SK-N-SH (cell line): ENCODE data around the gene RGS11. TPM values are rescaled to one million over a fixed set of nuclear protein-coding genes. Genes with fewer than 3 reads are reported as not detected.

Source experiments
- CTCF ChIA-PET: fragments of 300-600, 350-600 bp; formaldehyde crosslinking; extraction: SDS; loops from one replicate; lab custom pipeline; 2021; lab: Yijun Ruan, JAX
- POLR2A ChIA-PET: fragments of 350-600 bp; sonication (Branson Sonifier 250); formaldehyde crosslinking; extraction: SDS; loops from one replicate; lab custom pipeline; 2020; ENCODE audit warnings: antibody characterized with exemption, inconsistent platforms; lab: Yijun Ruan, JAX
- DNase-seq: peaks from one replicate; pipeline ENCODE4 v3.0.0; 2012
- H2AFZ ChIP-seq: fragments of 200-600 bp; sonication (generic); 2 replicates; pipeline ENCODE4 v1.8.1; 2016; ENCODE audit warnings: antibody characterized with exemption, mild to moderate bottlenecking, low read depth
- H3F3A ChIP-seq: fragments of 200-600 bp; sonication (generic); replicated peaks from 2 replicates; pipeline ENCODE3; 2016; ENCODE audit warnings: antibody characterized with exemption, mild to moderate bottlenecking; ENCODE audit not compliant: insufficient read depth
- H3K27ac ChIP-seq, 2 experiments: fragments of 200-500 bp in 1 of 2; fragments of 200-600 bp in 1 of 2; sonication (Bioruptor generic) in 1 of 2; sonication (generic), shearing (Covaris generic) in 1 of 2; 2 replicates each; pipeline versions ENCODE4 v1.5.1 to v1.6.1; 2014 to 2016; ENCODE audit warnings: low read depth in 2 of 2, inconsistent platforms in 1 of 2, low read length in 1 of 2, mild to moderate bottlenecking in 1 of 2, mixed read lengths in 1 of 2
- H3K27me3 ChIP-seq: fragments of 200-600 bp; sonication (generic), shearing (Covaris generic); 2 replicates; pipeline ENCODE4 v1.6.1; 2016; ENCODE audit warnings: mixed run types; ENCODE audit not compliant: insufficient read depth
- H3K36me3 ChIP-seq, 2 experiments: fragments of 200-500 bp in 1 of 2; fragments of 200-600 bp in 1 of 2; sonication (Bioruptor generic) in 1 of 2; sonication (generic) in 1 of 2; replicated peaks in 1 of 2; 2 replicates each; pipeline versions ENCODE3 to v1.5.1; 2014 to 2016; ENCODE audit warnings: low read length in 1 of 2, mild to moderate bottlenecking in 1 of 2; ENCODE audit not compliant: insufficient read depth in 2 of 2, control insufficient read depth in 1 of 2
- H3K4me1 ChIP-seq, 2 experiments: fragments of 200-500 bp in 1 of 2; fragments of 200-600 bp in 1 of 2; sonication (Bioruptor generic) in 1 of 2; sonication (generic), shearing (Covaris generic) in 1 of 2; 2 replicates each; pipeline versions ENCODE4 v1.5.1 to v1.6.1; 2014 to 2016; ENCODE audit warnings: low read depth in 1 of 2, low read length in 1 of 2, mixed run types in 1 of 2; ENCODE audit not compliant: insufficient read depth in 2 of 2, control insufficient read depth in 1 of 2
- H3K4me2 ChIP-seq: fragments of 200-600 bp; sonication (generic), shearing (Covaris generic); 2 replicates; pipeline ENCODE4 v1.6.1; 2017; ENCODE audit warnings: mixed run types
- H3K4me3 ChIP-seq, 2 experiments: fragments of 200-500 bp in 1 of 2; fragments of 200-600 bp in 1 of 2; sonication (Bioruptor generic) in 1 of 2; sonication (generic), shearing (Covaris generic) in 1 of 2; 2 replicates each; pipeline versions ENCODE4 v1.5.1 to v1.8.1; 2014 to 2016; ENCODE audit warnings: low read depth in 2 of 2, inconsistent platforms in 1 of 2, low read length in 1 of 2, mild to moderate bottlenecking in 1 of 2, mixed read lengths in 1 of 2, moderate library complexity in 1 of 2
- H3K79me2 ChIP-seq: fragments of 200-600 bp; sonication (generic); 2 replicates; pipeline ENCODE4 v1.8.1; 2017; ENCODE audit warnings: mild to moderate bottlenecking; ENCODE audit not compliant: insufficient read depth
- H3K9ac ChIP-seq: fragments of 200-600 bp; sonication (generic); 2 replicates; pipeline ENCODE4 v1.6.1; 2017; ENCODE audit warnings: mixed run types
- H3K9me2 ChIP-seq: fragments of 200-600 bp; sonication (generic); 2 replicates; pipeline ENCODE4 v1.6.1; 2017; ENCODE audit warnings: mixed run types
- H3K9me3 ChIP-seq: fragments of 200-600 bp; sonication (generic); 2 replicates; pipeline ENCODE4 v1.6.1; 2017; ENCODE audit warnings: mixed run types, mild to moderate bottlenecking, moderate library complexity
- H4K20me1 ChIP-seq: fragments of 200-600 bp; sonication (generic); 2 replicates; pipeline ENCODE4 v1.6.1; 2017; ENCODE audit warnings: mild to moderate bottlenecking, mixed run types; ENCODE audit not compliant: insufficient read depth
- EP300 ChIP-seq, 2 experiments: IDR thresholded peaks; 2 replicates each; pipeline versions ENCODE4 v1.4.0 to v1.6.1; 2012; ENCODE audit warnings: borderline replicate concordance in 1 of 2, low read depth in 1 of 2, low read length in 1 of 2
- EZH2phosphoT487 ChIP-seq: fragments of 200-600 bp; sonication (generic); IDR thresholded peaks from 2 replicates; pipeline ENCODE4 v1.6.1; 2017; ENCODE audit warnings: low read depth, mixed run types, mild to moderate bottlenecking, antibody characterized with exemption, moderate library complexity, borderline replicate concordance
- GABPA ChIP-seq: IDR thresholded peaks from 2 replicates; pipeline ENCODE4 v1.4.0; 2012; ENCODE audit warnings: low read depth, mild to moderate bottlenecking
- JUND ChIP-seq: IDR thresholded peaks from 2 replicates; pipeline ENCODE4 v1.4.0; 2012
- NFIC ChIP-seq: IDR thresholded peaks from 2 replicates; pipeline ENCODE4 v1.4.0; 2012; ENCODE audit warnings: borderline replicate concordance
- PBX3 ChIP-seq: IDR thresholded peaks from 2 replicates; pipeline ENCODE4; 2012
- POLR2AphosphoS5 ChIP-seq: IDR thresholded peaks from 2 replicates; pipeline ENCODE4 v1.6.1; 2012; ENCODE audit warnings: low read depth, low read length
- RAD21 ChIP-seq: IDR thresholded peaks from 2 replicates; pipeline ENCODE4 v1.6.1; 2012; ENCODE audit warnings: mild to moderate bottlenecking, low read length
- RCOR1 ChIP-seq: fragments of 150-350 bp; IDR thresholded peaks from 2 replicates; pipeline ENCODE4 v1.6.1; 2017; ENCODE audit warnings: antibody characterized with exemption, low read length
- RFX5 ChIP-seq: IDR thresholded peaks from 2 replicates; pipeline ENCODE4 v1.6.1; 2012; ENCODE audit warnings: mild to moderate bottlenecking, improper control_type of control experiment, low read length
- RXRA ChIP-seq: IDR thresholded peaks from 2 replicates; pipeline ENCODE4 v1.4.0; 2012; ENCODE audit warnings: low read depth, mild to moderate bottlenecking, borderline replicate concordance
- TCF12 ChIP-seq: IDR thresholded peaks from 2 replicates; pipeline ENCODE4 v1.4.0; 2012
- TEAD4 ChIP-seq: IDR thresholded peaks from 2 replicates; pipeline ENCODE4 v1.4.0; 2012; ENCODE audit warnings: mild to moderate bottlenecking, borderline replicate concordance; ENCODE audit not compliant: insufficient read depth
- ZBTB33 ChIP-seq: IDR thresholded peaks from 2 replicates; pipeline ENCODE4 v1.4.0; 2012; ENCODE audit warnings: low read depth, borderline replicate concordance
- WGBS: methylation state at CpG from one replicate; pipeline ENCODE4 v1.1.6; 2017; ENCODE audit warnings: low lambda C conversion rate; 5-methylcytosine and 5-hydroxymethylcytosine counted together
- polyA plus RNA-seq, 3 experiments: library from polyadenylated mRNA; depleted of rRNA; stranded (reverse); fragments of >200 nt; gene quantifications; 2 replicates each; pipeline ENCODE4 v1.2.3, GENCODE V29; 2012
- TF ChIP-seq, protein P1 (sequence below): fragments of 200-600 bp; sonication (generic); IDR thresholded peaks from 2 replicates; pipeline ENCODE4 v1.6.1; 2017; ENCODE audit warnings: antibody characterized with exemption, mild to moderate bottlenecking, moderate library complexity
- TF ChIP-seq, protein P2 (sequence below): IDR thresholded peaks from 2 replicates; pipeline ENCODE4 v1.4.0; 2012; ENCODE audit warnings: low read depth, borderline replicate concordance
- TF ChIP-seq, protein P3 (sequence below): IDR thresholded peaks from 2 replicates; pipeline ENCODE4 v1.4.0; 2012; ENCODE audit warnings: low read depth
- TF ChIP-seq, protein P4 (sequence below): IDR thresholded peaks from 2 replicates; pipeline ENCODE4 v1.6.1; 2012; ENCODE audit warnings: mild to moderate bottlenecking, low read depth, low read length, moderate library complexity

The RGS11 gene
- polyA plus RNA-seq, 1 of the 3 experiments (the other 2 are of a cell fraction) = 9.8 TPM

GRCh38 chr16:255183-255582 lies 20.6 kb downstream of the RGS11 start (continued):
- TF ChIP-seq NFIC (no peak), TEAD4 (no peak), EP300 (IDR thresholded peaks at IDR 0.05; ENCODE audit: borderline replicate concordance in 1 of 2, low read depth in 1 of 2, low read length in 1 of 2) (no peak)
- TF ChIP-seq, protein P1, sequence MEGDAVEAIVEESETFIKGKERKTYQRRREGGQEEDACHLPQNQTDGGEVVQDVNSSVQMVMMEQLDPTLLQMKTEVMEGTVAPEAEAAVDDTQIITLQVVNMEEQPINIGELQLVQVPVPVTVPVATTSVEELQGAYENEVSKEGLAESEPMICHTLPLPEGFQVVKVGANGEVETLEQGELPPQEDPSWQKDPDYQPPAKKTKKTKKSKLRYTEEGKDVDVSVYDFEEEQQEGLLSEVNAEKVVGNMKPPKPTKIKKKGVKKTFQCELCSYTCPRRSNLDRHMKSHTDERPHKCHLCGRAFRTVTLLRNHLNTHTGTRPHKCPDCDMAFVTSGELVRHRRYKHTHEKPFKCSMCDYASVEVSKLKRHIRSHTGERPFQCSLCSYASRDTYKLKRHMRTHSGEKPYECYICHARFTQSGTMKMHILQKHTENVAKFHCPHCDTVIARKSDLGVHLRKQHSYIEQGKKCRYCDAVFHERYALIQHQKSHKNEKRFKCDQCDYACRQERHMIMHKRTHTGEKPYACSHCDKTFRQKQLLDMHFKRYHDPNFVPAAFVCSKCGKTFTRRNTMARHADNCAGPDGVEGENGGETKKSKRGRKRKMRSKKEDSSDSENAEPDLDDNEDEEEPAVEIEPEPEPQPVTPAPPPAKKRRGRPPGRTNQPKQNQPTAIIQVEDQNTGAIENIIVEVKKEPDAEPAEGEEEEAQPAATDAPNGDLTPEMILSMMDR = no peak
- TF ChIP-seq, protein P2, sequence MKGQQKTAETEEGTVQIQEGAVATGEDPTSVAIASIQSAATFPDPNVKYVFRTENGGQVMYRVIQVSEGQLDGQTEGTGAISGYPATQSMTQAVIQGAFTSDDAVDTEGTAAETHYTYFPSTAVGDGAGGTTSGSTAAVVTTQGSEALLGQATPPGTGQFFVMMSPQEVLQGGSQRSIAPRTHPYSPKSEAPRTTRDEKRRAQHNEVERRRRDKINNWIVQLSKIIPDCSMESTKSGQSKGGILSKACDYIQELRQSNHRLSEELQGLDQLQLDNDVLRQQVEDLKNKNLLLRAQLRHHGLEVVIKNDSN = no peak

DNA sequence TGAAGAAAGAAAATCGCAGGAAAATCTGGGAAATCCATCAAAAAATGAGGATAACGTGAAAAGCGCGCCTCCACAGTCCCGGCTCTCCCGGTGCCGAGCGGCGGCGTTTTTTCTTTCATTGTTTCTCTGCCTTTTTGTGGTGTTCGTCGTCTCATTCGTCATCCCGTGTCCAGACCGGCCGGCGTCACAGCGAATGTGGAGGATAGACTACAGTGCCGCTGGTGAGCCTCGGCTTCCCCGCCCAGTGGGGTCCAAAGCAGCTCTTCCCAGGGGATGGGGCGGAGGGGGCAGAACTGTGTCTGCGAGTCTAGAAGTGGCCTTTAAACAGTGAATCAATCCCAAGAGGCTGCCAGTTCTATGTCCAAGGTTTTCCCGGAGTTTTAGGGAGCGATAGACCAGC lies 21.3 kb downstream of the RGS11 start:
- CTCF ChIA-PET = interaction anchor here (1.0 to 2.6 kb wide), 2 partner anchors 19 to 25 kb away, joined by 4 to 5 read pairs; partner anchors contain the start of gene LUC7L
- DNase-seq = no peak
- Histone ChIP-seq H3K9me2 (no peaks in the 10 kb centered on the region), H3K9me3 (no peaks in the 10 kb centered on the region), H3K4me2 (no peak overlapping the region), H3K9ac (no peak overlapping the region), H4K20me1 (no peaks in the 10 kb centered on the region), H3K79me2 (no peaks in the 10 kb centered on the region), H3F3A (no peaks in the 10 kb centered on the region), H3K27me3 (no peaks in the 10 kb centered on the region), H3K4me1 (no peaks in the 10 kb centered on the region; a peak in 1 of 4 replicates), H3K36me3 (peaks cover 11 to 18% of the 10 kb centered on the region in 2 experiments), H3K27ac (no peak overlapping the region), H3K4me3 (no peak overlapping the region), H2AFZ (no peak overlapping the region)
- POLR2A ChIA-PET = no interaction called here
- 96% methylated on average over 25 of the region's 25 CpGs for WGBS
- TF ChIP-seq RCOR1 (no peak), JUND (no peak), RAD21 (no peak), GABPA (no peak), TCF12 (no peak), TEAD4 (no peak), EZH2phosphoT487 (no peak), RXRA (no peak), ZBTB33 (no peak), PBX3 (no peak), RFX5 (no peak), EP300 (IDR thresholded peaks at IDR 0.05; ENCODE audit: borderline replicate concordance in 1 of 2, low read depth in 1 of 2, low read length in 1 of 2) (no peak), POLR2AphosphoS5 (no peak)
- TF ChIP-seq, protein P3, sequence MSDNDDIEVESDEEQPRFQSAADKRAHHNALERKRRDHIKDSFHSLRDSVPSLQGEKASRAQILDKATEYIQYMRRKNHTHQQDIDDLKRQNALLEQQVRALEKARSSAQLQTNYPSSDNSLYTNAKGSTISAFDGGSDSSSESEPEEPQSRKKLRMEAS = no peak
- TF ChIP-seq, protein P4, sequence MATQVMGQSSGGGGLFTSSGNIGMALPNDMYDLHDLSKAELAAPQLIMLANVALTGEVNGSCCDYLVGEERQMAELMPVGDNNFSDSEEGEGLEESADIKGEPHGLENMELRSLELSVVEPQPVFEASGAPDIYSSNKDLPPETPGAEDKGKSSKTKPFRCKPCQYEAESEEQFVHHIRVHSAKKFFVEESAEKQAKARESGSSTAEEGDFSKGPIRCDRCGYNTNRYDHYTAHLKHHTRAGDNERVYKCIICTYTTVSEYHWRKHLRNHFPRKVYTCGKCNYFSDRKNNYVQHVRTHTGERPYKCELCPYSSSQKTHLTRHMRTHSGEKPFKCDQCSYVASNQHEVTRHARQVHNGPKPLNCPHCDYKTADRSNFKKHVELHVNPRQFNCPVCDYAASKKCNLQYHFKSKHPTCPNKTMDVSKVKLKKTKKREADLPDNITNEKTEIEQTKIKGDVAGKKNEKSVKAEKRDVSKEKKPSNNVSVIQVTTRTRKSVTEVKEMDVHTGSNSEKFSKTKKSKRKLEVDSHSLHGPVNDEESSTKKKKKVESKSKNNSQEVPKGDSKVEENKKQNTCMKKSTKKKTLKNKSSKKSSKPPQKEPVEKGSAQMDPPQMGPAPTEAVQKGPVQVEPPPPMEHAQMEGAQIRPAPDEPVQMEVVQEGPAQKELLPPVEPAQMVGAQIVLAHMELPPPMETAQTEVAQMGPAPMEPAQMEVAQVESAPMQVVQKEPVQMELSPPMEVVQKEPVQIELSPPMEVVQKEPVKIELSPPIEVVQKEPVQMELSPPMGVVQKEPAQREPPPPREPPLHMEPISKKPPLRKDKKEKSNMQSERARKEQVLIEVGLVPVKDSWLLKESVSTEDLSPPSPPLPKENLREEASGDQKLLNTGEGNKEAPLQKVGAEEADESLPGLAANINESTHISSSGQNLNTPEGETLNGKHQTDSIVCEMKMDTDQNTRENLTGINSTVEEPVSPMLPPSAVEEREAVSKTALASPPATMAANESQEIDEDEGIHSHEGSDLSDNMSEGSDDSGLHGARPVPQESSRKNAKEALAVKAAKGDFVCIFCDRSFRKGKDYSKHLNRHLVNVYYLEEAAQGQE = no peak
